Loucy (cell line): ENCODE data around the gene NAT9.

Source experiments
- EZH2phosphoT487 ChIP-seq: fragments of 200-600 bp; IDR thresholded peaks from 2 replicates; pipeline ENCODE4 v1.6.1; 2018; ENCODE audit warnings: antibody characterized with exemption, mild to moderate bottlenecking, moderate library complexity, borderline replicate concordance
- TF ChIP-seq, protein P1 (sequence below): fragments of 200-600 bp; sonication (generic); conservative IDR thresholded peaks from 2 replicates; pipeline ENCODE4 v1.5.1; 2014; ENCODE audit warnings: mild to moderate bottlenecking, antibody characterized with exemption, low read length

DNA sequence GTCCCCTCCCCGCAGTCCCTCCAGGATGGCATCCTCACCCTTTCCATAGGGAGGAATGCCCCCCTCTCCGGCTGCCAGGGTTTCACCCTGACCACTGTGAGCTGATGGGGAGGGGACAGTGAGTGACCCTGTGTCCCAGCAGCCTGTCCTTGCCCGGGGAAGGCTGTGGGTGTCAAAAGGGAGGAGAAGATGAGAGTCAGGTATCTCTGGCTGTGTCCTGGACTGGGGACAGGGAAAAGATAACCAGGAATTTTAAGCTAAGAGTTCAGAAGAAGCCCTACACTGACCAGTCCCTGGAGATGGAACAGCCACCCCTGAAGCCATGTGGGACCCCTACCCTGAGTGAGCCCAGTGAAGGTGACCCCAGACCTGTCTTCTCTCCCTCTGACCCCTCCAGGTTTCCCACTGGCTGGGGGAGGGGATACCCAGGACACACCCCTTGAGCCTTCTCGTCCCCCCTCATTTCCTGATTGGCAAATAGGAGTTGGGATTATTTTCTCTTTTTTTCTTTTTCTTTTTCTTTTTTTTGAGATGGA is 11.3 kb downstream of the NAT9 start:
- TF ChIP-seq, protein P1, sequence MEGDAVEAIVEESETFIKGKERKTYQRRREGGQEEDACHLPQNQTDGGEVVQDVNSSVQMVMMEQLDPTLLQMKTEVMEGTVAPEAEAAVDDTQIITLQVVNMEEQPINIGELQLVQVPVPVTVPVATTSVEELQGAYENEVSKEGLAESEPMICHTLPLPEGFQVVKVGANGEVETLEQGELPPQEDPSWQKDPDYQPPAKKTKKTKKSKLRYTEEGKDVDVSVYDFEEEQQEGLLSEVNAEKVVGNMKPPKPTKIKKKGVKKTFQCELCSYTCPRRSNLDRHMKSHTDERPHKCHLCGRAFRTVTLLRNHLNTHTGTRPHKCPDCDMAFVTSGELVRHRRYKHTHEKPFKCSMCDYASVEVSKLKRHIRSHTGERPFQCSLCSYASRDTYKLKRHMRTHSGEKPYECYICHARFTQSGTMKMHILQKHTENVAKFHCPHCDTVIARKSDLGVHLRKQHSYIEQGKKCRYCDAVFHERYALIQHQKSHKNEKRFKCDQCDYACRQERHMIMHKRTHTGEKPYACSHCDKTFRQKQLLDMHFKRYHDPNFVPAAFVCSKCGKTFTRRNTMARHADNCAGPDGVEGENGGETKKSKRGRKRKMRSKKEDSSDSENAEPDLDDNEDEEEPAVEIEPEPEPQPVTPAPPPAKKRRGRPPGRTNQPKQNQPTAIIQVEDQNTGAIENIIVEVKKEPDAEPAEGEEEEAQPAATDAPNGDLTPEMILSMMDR = no peak
- TF ChIP-seq EZH2phosphoT487 = no peak
